A549 (cell line): ENCODE measurements around the gene FAAH.

Experiments used
- CEBPB ChIP-seq, 2 experiments: fragments of >200 bp in 1 of 2; sonication (Bioruptor Twin) in 1 of 2; formaldehyde crosslinking in 1 of 2; IDR thresholded peaks; 2 replicates each; pipeline ENCODE4 v1.6.1; 2012 to 2016
- FOXS1 ChIP-seq: fragments of 250-450 bp; sonication (Bioruptor Pico); IDR thresholded peaks from 2 replicates; pipeline ENCODE4 v1.5.0; 2020; ENCODE audit warnings: mild to moderate bottlenecking, moderate library complexity
- GATA3 ChIP-seq: IDR thresholded peaks from 2 replicates; pipeline ENCODE4 v1.6.1; 2012; ENCODE audit warnings: borderline replicate concordance
- JUNB ChIP-seq: fragments of >200 bp; sonication (Bioruptor Twin); formaldehyde crosslinking; IDR thresholded peaks from 2 replicates; pipeline ENCODE4 v1.6.1; 2016
- MAZ ChIP-seq: fragments of 150-350 bp; IDR thresholded peaks from 2 replicates; pipeline ENCODE4 v1.6.1; 2014; ENCODE audit warnings: antibody characterized with exemption, low read depth, low read length, borderline replicate concordance
- NFE2L2 ChIP-seq: fragments of 150-350 bp; conservative IDR thresholded peaks from 2 replicates; pipeline ENCODE4 v1.6.1; 2014; ENCODE audit warnings: low read length
- POLR2A ChIP-seq: IDR thresholded peaks from 2 replicates; pipeline ENCODE4 v1.6.1; 2012; ENCODE audit warnings: mild to moderate bottlenecking, low read length
- RCOR1 ChIP-seq: fragments of 150-350 bp; IDR thresholded peaks from 2 replicates; pipeline ENCODE4 v1.6.1; 2014; ENCODE audit warnings: antibody characterized with exemption, low read length, low read depth
- TF ChIP-seq, protein P1 (sequence below): fragments of 200-600 bp; sonication (generic); IDR thresholded peaks from 2 replicates; pipeline ENCODE4 v1.6.1; 2016; ENCODE audit warnings: antibody characterized with exemption, mild to moderate bottlenecking, moderate library complexity
- TF ChIP-seq, protein P2 (sequence below): fragments of >200 bp; sonication (Bioruptor Twin); formaldehyde crosslinking; IDR thresholded peaks from 3 replicates; pipeline ENCODE4 v1.5.1; 2016
- TF ChIP-seq, protein P3 (sequence below): fragments of 150-350 bp; IDR thresholded peaks from 2 replicates; pipeline ENCODE4 v1.6.1; 2014; ENCODE audit warnings: low read depth, mild to moderate bottlenecking, low read length

DNA sequence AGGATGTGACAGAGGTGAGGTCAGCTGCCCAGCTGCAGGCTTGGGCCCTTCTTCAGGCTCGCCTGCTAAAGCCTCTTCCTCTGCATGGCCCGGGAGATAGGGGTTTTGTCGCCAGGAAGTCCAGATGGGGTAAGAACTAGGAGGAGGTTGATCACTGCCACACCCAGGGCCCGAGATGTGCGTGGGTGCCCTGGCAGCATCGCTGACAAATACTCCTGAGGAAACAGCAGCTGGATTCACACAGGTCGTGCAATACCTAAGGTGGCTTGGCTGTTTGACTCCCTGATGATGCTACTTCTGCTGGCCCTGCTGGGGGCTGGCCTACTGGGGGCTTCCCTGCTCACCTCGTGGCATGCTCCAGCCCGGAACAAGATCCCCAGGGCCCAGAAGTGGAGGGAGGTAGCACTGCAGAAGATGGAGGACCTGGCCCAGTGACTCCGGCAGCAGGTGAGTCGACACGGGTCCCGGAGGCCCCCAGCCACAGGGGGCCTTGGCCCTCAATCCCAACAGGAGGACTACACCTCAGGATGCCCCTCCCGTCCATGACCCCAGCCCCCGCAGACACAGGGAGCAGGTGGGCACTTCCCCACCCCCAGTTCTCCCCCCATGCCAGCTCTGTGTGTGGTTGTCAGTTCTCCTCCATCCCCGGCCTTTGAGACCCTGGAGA lies 29.6 kb downstream of the FAAH start:
- TF ChIP-seq MAZ: no peak
- TF ChIP-seq, protein P1, sequence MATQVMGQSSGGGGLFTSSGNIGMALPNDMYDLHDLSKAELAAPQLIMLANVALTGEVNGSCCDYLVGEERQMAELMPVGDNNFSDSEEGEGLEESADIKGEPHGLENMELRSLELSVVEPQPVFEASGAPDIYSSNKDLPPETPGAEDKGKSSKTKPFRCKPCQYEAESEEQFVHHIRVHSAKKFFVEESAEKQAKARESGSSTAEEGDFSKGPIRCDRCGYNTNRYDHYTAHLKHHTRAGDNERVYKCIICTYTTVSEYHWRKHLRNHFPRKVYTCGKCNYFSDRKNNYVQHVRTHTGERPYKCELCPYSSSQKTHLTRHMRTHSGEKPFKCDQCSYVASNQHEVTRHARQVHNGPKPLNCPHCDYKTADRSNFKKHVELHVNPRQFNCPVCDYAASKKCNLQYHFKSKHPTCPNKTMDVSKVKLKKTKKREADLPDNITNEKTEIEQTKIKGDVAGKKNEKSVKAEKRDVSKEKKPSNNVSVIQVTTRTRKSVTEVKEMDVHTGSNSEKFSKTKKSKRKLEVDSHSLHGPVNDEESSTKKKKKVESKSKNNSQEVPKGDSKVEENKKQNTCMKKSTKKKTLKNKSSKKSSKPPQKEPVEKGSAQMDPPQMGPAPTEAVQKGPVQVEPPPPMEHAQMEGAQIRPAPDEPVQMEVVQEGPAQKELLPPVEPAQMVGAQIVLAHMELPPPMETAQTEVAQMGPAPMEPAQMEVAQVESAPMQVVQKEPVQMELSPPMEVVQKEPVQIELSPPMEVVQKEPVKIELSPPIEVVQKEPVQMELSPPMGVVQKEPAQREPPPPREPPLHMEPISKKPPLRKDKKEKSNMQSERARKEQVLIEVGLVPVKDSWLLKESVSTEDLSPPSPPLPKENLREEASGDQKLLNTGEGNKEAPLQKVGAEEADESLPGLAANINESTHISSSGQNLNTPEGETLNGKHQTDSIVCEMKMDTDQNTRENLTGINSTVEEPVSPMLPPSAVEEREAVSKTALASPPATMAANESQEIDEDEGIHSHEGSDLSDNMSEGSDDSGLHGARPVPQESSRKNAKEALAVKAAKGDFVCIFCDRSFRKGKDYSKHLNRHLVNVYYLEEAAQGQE: no peak
- TF ChIP-seq, protein P2, sequence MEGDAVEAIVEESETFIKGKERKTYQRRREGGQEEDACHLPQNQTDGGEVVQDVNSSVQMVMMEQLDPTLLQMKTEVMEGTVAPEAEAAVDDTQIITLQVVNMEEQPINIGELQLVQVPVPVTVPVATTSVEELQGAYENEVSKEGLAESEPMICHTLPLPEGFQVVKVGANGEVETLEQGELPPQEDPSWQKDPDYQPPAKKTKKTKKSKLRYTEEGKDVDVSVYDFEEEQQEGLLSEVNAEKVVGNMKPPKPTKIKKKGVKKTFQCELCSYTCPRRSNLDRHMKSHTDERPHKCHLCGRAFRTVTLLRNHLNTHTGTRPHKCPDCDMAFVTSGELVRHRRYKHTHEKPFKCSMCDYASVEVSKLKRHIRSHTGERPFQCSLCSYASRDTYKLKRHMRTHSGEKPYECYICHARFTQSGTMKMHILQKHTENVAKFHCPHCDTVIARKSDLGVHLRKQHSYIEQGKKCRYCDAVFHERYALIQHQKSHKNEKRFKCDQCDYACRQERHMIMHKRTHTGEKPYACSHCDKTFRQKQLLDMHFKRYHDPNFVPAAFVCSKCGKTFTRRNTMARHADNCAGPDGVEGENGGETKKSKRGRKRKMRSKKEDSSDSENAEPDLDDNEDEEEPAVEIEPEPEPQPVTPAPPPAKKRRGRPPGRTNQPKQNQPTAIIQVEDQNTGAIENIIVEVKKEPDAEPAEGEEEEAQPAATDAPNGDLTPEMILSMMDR: no peak
- no peak for TF ChIP-seq POLR2A
- no peak for TF ChIP-seq JUNB
- TF ChIP-seq GATA3: no peak
- TF ChIP-seq FOXS1: no peak
- TF ChIP-seq RCOR1: no peak
- TF ChIP-seq CEBPB (IDR thresholded peaks at IDR 0.05): no peak
- TF ChIP-seq, protein P3, sequence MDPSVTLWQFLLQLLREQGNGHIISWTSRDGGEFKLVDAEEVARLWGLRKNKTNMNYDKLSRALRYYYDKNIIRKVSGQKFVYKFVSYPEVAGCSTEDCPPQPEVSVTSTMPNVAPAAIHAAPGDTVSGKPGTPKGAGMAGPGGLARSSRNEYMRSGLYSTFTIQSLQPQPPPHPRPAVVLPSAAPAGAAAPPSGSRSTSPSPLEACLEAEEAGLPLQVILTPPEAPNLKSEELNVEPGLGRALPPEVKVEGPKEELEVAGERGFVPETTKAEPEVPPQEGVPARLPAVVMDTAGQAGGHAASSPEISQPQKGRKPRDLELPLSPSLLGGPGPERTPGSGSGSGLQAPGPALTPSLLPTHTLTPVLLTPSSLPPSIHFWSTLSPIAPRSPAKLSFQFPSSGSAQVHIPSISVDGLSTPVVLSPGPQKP: no peak
- TF ChIP-seq NFE2L2: no peak
